ENCODE measurements around the gene SMIM31.
A peak's percentile ranks its signal among the peaks of the same experiment; 100 is the strongest.

Gene SMIM31

GRCh38 chr4:164753873-164754488 is at the start of gene SMIM31:
TSS of gene SMIM31 (plus strand) at chr4:164754131. CDS start at chr4:164770444, 16,313 bp downstream.
- no peak for DNase-seq

GRCh38 chr4:164706675-164707074 is 47.3 kb upstream of the SMIM31 start:
- DNase-seq, result no peak

- DNase-seq, result no peak
Measured at GRCh38 chr4:164716901-164717300, 37.0 kb upstream of the SMIM31 start.

GRCh38 chr4:164718827-164719226 is 35.1 kb upstream of the SMIM31 start:
- no peak for DNase-seq

- DNase-seq, result no peak
Measured at GRCh38 chr4:164725066-164725465, 28.9 kb upstream of the SMIM31 start.

GRCh38 chr4:164730705-164731393 is 23.1 kb upstream of the SMIM31 start:
- DNase-seq, result no peak

- peak; percentile 22 for DNase-seq
Measured at GRCh38 chr4:164731827-164732474, 22.0 kb upstream of the SMIM31 start.

GRCh38 chr4:164734484-164734883 is 19.4 kb upstream of the SMIM31 start:
- DNase-seq, result no peak

- DNase-seq, result no peak
Measured at GRCh38 chr4:164748375-164748774, 5.6 kb upstream of the SMIM31 start.

- DNase-seq, result no peak
Measured at GRCh38 chr4:164755432-164755831, 1.5 kb downstream of the SMIM31 start.

- DNase-seq, result no peak
Measured at GRCh38 chr4:164756686-164757085, 2.8 kb downstream of the SMIM31 start.

- no peak for DNase-seq
Measured at GRCh38 chr4:164761241-164761640, 7.3 kb downstream of the SMIM31 start.

- no peak for DNase-seq
Measured at GRCh38 chr4:164761746-164762275, 7.9 kb downstream of the SMIM31 start.

- DNase-seq, result no peak
Measured at GRCh38 chr4:164765096-164765495, 11.2 kb downstream of the SMIM31 start.

GRCh38 chr4:164765833-164766232 is 11.9 kb downstream of the SMIM31 start:
- DNase-seq, result no peak

GRCh38 chr4:164768516-164768915 is 14.6 kb downstream of the SMIM31 start:
- DNase-seq, result no peak

- no peak for DNase-seq
Measured at GRCh38 chr4:164770010-164770724, 16.2 kb downstream of the SMIM31 start.

- DNase-seq, result no peak
Measured at GRCh38 chr4:164771088-164771487, 17.2 kb downstream of the SMIM31 start.

- no peak for DNase-seq
Measured at GRCh38 chr4:164772076-164772475, 18.1 kb downstream of the SMIM31 start.

GRCh38 chr4:164779080-164779479 is 25.1 kb downstream of the SMIM31 start:
- DNase-seq, result no peak

- DNase-seq, result no peak
Measured at GRCh38 chr4:164779811-164780216, 25.9 kb downstream of the SMIM31 start.

GRCh38 chr4:164780839-164781238 is 26.9 kb downstream of the SMIM31 start:
- DNase-seq, result no peak

- no peak for DNase-seq
Measured at GRCh38 chr4:164783976-164784375, 30.0 kb downstream of the SMIM31 start.

Data from CD4-positive, alpha-beta T cell treated with Interferon gamma for 1 hour (primary cell).